Right lobe of liver (tissue), 4 donors: ENCODE data around the gene MKRN1.
"Not testable (repeated sequence)": the region's sequence is repeated elsewhere in the genome, so short reads cannot be mapped to it uniquely, and the experiment has no call there.

Experiments used
- POLR2A ChIP-seq: fragments of 450-650 bp; IDR thresholded peaks from one replicate; pipeline ENCODE4 v1.6.1; 2017; ENCODE audit warnings: antibody characterized with exemption, mild to moderate bottlenecking
- TF ChIP-seq, protein P1 (sequence below), 4 donors: fragments of 200-600 bp in 3 of 4; fragments of 450-650 bp in 1 of 4; IDR thresholded peaks; one replicate each; pipeline versions ENCODE4 v1.5.1 to v1.8.0; 2016 to 2022; ENCODE audit warnings: antibody characterized with exemption in 4 of 4, mild to moderate bottlenecking in 2 of 4
- donor health status: DM: no; HTN: no; CAD: no.
- donor health status: DM: no; HTN: no; CAD: no.
- donor health status: DM: no; HTN: yes; CAD: no.

DNA sequence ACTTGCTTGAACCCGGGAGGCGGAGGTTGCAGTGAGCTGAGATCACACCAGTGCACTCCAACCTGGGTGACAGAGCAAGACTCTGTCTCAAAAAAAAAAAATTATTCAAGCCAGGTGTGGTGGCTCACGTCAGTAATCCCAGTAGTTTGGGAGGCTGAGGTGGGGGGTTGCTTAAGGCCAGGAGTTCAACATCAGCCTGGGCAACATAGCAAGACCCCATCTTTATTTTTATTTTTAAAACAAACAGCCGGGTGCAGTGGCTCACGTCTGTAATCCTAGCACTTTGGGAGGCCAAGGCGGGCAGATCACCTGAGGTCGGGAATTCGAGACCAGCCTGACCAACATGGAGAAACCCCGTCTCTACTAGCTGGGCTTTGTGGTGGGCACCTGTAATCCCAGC lies 63.5 kb downstream of the MKRN1 start:
- TF ChIP-seq, protein P1, sequence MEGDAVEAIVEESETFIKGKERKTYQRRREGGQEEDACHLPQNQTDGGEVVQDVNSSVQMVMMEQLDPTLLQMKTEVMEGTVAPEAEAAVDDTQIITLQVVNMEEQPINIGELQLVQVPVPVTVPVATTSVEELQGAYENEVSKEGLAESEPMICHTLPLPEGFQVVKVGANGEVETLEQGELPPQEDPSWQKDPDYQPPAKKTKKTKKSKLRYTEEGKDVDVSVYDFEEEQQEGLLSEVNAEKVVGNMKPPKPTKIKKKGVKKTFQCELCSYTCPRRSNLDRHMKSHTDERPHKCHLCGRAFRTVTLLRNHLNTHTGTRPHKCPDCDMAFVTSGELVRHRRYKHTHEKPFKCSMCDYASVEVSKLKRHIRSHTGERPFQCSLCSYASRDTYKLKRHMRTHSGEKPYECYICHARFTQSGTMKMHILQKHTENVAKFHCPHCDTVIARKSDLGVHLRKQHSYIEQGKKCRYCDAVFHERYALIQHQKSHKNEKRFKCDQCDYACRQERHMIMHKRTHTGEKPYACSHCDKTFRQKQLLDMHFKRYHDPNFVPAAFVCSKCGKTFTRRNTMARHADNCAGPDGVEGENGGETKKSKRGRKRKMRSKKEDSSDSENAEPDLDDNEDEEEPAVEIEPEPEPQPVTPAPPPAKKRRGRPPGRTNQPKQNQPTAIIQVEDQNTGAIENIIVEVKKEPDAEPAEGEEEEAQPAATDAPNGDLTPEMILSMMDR (IDR thresholded peaks at IDR 0.05), result not testable (repeated sequence)
- TF ChIP-seq POLR2A, result not testable (repeated sequence)
